ENCODE results near the gene ZMYM2.

GRCh38 chr13:20077086-20077485 lies 118.6 kb downstream of the ZMYM2 start:
- no peak for TF ChIP-seq CTCF (IDR thresholded peaks at IDR 0.05)
- no peak for TF ChIP-seq POLR2A (IDR thresholded peaks at IDR 0.05)

All from uterus (tissue), 2 donors.